Stomach (tissue), 9 donors: ENCODE results near the gene ALK. TPM values are rescaled to one million over a fixed set of nuclear protein-coding genes. Genes with fewer than 3 reads are reported as not detected.

Experiments used
- DNase-seq, 2 donors: peaks; one replicate each; pipeline versions ENCODE4 v3.0.0 to v3.0.0-alpha.2; 2013 to 2019
- H3K27ac ChIP-seq, 5 donors: fragments of 200-600 bp in 4 of 5; sonication (generic) in 4 of 5; one replicate each; pipeline ENCODE4 v1.5.1; 2013 to 2019; ENCODE audit warnings: mild to moderate bottlenecking in 1 of 5, moderate library complexity in 1 of 5
- H3K27me3 ChIP-seq, 3 donors: fragments of 200-600 bp; sonication (generic); one replicate each; pipeline ENCODE4 v1.5.1; 2017 to 2019; ENCODE audit warnings: mixed run types in 1 of 3
- H3K36me3 ChIP-seq, 4 donors: fragments of 200-600 bp; sonication (generic); 1 replicate in 3 of 4; 2 replicates in 1 of 4; pipeline ENCODE4 v1.5.1; 2016 to 2019
- H3K4me1 ChIP-seq, 4 donors: fragments of 200-600 bp; sonication (generic); one replicate each; pipeline ENCODE4 v1.5.1; 2016 to 2019
- H3K4me3 ChIP-seq, 4 donors: fragments of 200-600 bp; sonication (generic) in 3 of 4; one replicate each; pipeline ENCODE4 v1.5.1; 2016 to 2019; ENCODE audit warnings: mild to moderate bottlenecking in 1 of 4
- H3K9me3 ChIP-seq, 4 donors: fragments of 200-600 bp; sonication (generic); one replicate each; pipeline ENCODE4 v1.5.1; 2016 to 2019
- EP300 ChIP-seq: sonication (generic); formaldehyde crosslinking; IDR thresholded peaks from one replicate; pipeline ENCODE4 v1.6.1; 2017; ENCODE audit warnings: antibody characterized with exemption
- POLR2A ChIP-seq, 4 donors: fragments of 450-650 bp; IDR thresholded peaks; one replicate each; pipeline ENCODE4 v1.6.1; 2016; ENCODE audit warnings: antibody characterized with exemption in 4 of 4, control low read depth in 2 of 4, mild to moderate bottlenecking in 1 of 4, moderate library complexity in 1 of 4
- POLR2AphosphoS5 ChIP-seq, 3 donors: sonication (generic); formaldehyde crosslinking; IDR thresholded peaks; one replicate each; pipeline ENCODE4 v1.6.1; 2016; ENCODE audit warnings: antibody characterized with exemption in 3 of 3
- WGBS, 5 donors: extraction: QIAGEN DNeasy Blood & Tissue Kit in 3 of 5; methylation state at CpG; one replicate each; pipeline versions ENCODE4 v1.1.5 to v1.1.7; 2013 to 2018; 5-methylcytosine and 5-hydroxymethylcytosine counted together
- intact Hi-C: fragments of 100-400 bp; cut with DNase I; formaldehyde crosslinking; loops from one replicate; pipeline ENCODE4 v1.15.1; 2023; ENCODE audit warnings: low total_unique reads
- polyA plus RNA-seq, 3 donors: library from polyadenylated mRNA; stranded (reverse); fragments of 200-250 nt; gene quantifications; one replicate each; pipeline ENCODE4 v1.2.3, GENCODE V29; 2013
- total RNA-seq, 5 donors: library from RNA; depleted of rRNA; stranded (reverse); fragments of >200 nt; gene quantifications; one replicate each; pipeline versions ENCODE4 v1.1.0 to v1.2.3, GENCODE V29; 2014 to 2016
- TF ChIP-seq, protein P1 (sequence below), 7 experiments: fragments of 450-650 bp in 4 of 7; fragments of 200-600 bp in 3 of 7; sonication (generic) in 3 of 7; IDR thresholded peaks; one replicate each; pipeline ENCODE4 v1.5.1; 2016 to 2019; ENCODE audit warnings: antibody characterized with exemption in 7 of 7, control low read depth in 2 of 7, mild to moderate bottlenecking in 1 of 7
- donor health status: healthy with polysubstance abuse.
- donor health status: Bipolar disorder and iron deficiency.
- donor health status: healthy.

The ALK gene
- total and polyA plus RNA-seq, 8 donors = 0.13 to 0.92 TPM; not detected in 6

DNA sequence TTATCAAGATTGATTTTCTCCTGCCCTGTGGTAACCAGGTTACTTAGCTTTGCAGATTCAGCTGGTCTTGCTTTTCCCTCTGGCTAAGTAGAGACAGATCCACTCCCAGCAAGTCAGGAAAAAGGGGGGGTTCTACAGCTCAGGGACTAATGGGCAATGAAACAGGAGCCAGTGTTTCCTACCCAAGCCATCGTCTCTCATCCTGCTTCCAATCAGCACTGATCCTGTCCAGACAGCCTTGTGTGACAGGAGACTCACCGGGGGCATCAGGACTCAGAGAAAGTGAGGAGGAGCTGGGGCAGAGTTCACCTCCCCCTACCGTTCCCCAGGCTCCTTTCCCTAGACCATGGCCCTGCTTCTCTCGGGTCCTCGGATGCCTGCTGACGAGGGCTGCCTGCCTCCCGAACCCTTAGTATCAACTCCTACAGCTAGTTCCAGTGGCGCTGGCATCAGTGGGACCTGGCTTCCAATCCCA, 307.6 kb downstream of the ALK start:
- intact Hi-C loops = no loop called here
- H3K4me1 ChIP-seq = peaks cover 0 to 8% (median 2%) of the 10 kb centered on the region in 4 donors
- TF ChIP-seq EP300 = no peak
- TF ChIP-seq POLR2AphosphoS5 (IDR thresholded peaks at IDR 0.05) = no peak
- peak in 1 of 2 donors; percentile 29 for DNase-seq
- H3K27ac ChIP-seq = no peak overlapping the region
- 79 to 88% (median 81%) methylated on average over 8 of the region's 8 CpGs for WGBS, 5 donors
- peaks cover 0 to 5% (median 0%) of the 10 kb centered on the region in 3 donors for H3K27me3 ChIP-seq
- no peaks in the 10 kb centered on the region for H3K9me3 ChIP-seq
- H3K4me3 ChIP-seq = no peak overlapping the region
- no peaks in the 10 kb centered on the region for H3K36me3 ChIP-seq

- Histone ChIP-seq H3K4me3 (no peak overlapping the region), H3K36me3 (no peaks in the 10 kb centered on the region), H3K27me3 (peaks cover 0 to 5% (median 0%) of the 10 kb centered on the region in 3 donors), H3K4me1 (peaks cover 0 to 8% (median 2%) of the 10 kb centered on the region in 4 donors), H3K9me3 (no peaks in the 10 kb centered on the region), H3K27ac (no peak overlapping the region)
- TF ChIP-seq POLR2AphosphoS5 (IDR thresholded peaks at IDR 0.05) (no peak), EP300 (no peak), POLR2A (IDR thresholded peaks at IDR 0.05) (no peak)
- TF ChIP-seq, protein P1, sequence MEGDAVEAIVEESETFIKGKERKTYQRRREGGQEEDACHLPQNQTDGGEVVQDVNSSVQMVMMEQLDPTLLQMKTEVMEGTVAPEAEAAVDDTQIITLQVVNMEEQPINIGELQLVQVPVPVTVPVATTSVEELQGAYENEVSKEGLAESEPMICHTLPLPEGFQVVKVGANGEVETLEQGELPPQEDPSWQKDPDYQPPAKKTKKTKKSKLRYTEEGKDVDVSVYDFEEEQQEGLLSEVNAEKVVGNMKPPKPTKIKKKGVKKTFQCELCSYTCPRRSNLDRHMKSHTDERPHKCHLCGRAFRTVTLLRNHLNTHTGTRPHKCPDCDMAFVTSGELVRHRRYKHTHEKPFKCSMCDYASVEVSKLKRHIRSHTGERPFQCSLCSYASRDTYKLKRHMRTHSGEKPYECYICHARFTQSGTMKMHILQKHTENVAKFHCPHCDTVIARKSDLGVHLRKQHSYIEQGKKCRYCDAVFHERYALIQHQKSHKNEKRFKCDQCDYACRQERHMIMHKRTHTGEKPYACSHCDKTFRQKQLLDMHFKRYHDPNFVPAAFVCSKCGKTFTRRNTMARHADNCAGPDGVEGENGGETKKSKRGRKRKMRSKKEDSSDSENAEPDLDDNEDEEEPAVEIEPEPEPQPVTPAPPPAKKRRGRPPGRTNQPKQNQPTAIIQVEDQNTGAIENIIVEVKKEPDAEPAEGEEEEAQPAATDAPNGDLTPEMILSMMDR (IDR thresholded peaks at IDR 0.05) = no peak
- intact Hi-C loops = no loop called here
- no peak for DNase-seq
- WGBS, 5 donors = 89 to 93% (median 91%) methylated on average over 3 of the region's 3 CpGs
These were observed 308.3 kb downstream of the ALK start for GRCh38 chr2:29613067-29613466.

DNA sequence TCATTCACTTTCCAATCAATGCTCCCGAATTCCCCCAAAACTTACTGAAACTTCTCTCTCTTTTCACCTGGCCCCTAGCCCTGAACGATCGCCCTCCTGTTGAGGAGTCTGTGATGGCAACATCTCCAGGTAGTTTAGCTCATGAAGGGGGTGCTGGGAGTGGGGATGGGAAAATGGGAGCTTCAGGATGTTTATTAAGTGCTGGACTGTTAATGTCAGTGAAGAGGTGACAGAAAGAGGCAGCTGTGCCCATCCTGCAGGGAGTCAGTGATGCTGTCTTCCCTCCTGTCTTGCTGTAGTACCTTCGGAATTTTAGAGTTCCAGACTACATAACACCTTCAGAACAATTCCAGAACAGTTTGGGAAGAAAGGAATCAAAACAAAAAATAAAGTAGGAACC, 308.8 kb downstream of the ALK start:
- intact Hi-C loops = no loop called here
- H3K4me3 ChIP-seq = no peak overlapping the region
- H3K27me3 ChIP-seq = peaks cover 0 to 5% (median 0%) of the 10 kb centered on the region in 3 donors
- TF ChIP-seq, protein P1 (IDR thresholded peaks at IDR 0.05) = no peak
- TF ChIP-seq POLR2AphosphoS5 (IDR thresholded peaks at IDR 0.05) = no peak
- TF ChIP-seq POLR2A (IDR thresholded peaks at IDR 0.05) = no peak
- no peak for TF ChIP-seq EP300
- H3K27ac ChIP-seq = no peak overlapping the region
- H3K9me3 ChIP-seq = no peaks in the 10 kb centered on the region
- DNase-seq = no peak
- H3K4me1 ChIP-seq = peaks cover 0 to 8% (median 2%) of the 10 kb centered on the region in 4 donors
- WGBS, 5 donors = 91 to 96% (median 92%) methylated on average over 4 of the region's 4 CpGs
- no peaks in the 10 kb centered on the region for H3K36me3 ChIP-seq

GRCh38 chr2:29611850-29612249, 309.5 kb downstream of the ALK start:
- WGBS, 5 donors = 62 to 75% (median 67%) methylated on average over 5 of the region's 5 CpGs
- no peak overlapping the region for H3K27ac ChIP-seq
- peaks cover 0 to 5% (median 0%) of the 10 kb centered on the region in 3 donors for H3K27me3 ChIP-seq
- intact Hi-C loops = no loop called here
- peaks cover 0 to 8% (median 2%) of the 10 kb centered on the region in 4 donors for H3K4me1 ChIP-seq
- no peaks in the 10 kb centered on the region for H3K36me3 ChIP-seq
- DNase-seq = no peak
- TF ChIP-seq, protein P1 (IDR thresholded peaks at IDR 0.05) = no peak
- TF ChIP-seq POLR2A (IDR thresholded peaks at IDR 0.05) (no peak), EP300 (no peak), POLR2AphosphoS5 (IDR thresholded peaks at IDR 0.05) (no peak)
- H3K4me3 ChIP-seq = no peak overlapping the region
- H3K9me3 ChIP-seq = no peaks in the 10 kb centered on the region

- Histone ChIP-seq H3K36me3 (no peaks in the 10 kb centered on the region), H3K9me3 (no peaks in the 10 kb centered on the region), H3K27me3 (peaks cover 0 to 5% (median 0%) of the 10 kb centered on the region in 3 donors), H3K4me3 (no peak overlapping the region), H3K27ac (no peak overlapping the region), H3K4me1 (peaks cover 0 to 8% (median 2%) of the 10 kb centered on the region in 4 donors)
- DNase-seq = no peak
- 45 to 66% (median 58%) methylated on average over 2 of the region's 2 CpGs for WGBS, 5 donors
- TF ChIP-seq POLR2A (IDR thresholded peaks at IDR 0.05) = no peak
- TF ChIP-seq, protein P1 (IDR thresholded peaks at IDR 0.05) = no peak
- TF ChIP-seq POLR2AphosphoS5 (IDR thresholded peaks at IDR 0.05) = no peak
- TF ChIP-seq EP300 = no peak
- intact Hi-C loops = no loop called here
These were observed 310.1 kb downstream of the ALK start for GRCh38 chr2:29611261-29611660.
